RCC 7860 (cell line): ENCODE measurements around the gene PHF21A.

ENCODE experiments used
- DNase-seq: peaks from one replicate; pipeline ENCODE4 v3.0.0-alpha.2; 2015; ENCODE audit warnings: low spot score
- FAIRE-seq: peaks from 2 replicates; lab custom pipeline; 2012; peaks lifted over from hg19 to GRCh38; lab: Jason Lieb, UNC

PHF21A gene

DNA sequence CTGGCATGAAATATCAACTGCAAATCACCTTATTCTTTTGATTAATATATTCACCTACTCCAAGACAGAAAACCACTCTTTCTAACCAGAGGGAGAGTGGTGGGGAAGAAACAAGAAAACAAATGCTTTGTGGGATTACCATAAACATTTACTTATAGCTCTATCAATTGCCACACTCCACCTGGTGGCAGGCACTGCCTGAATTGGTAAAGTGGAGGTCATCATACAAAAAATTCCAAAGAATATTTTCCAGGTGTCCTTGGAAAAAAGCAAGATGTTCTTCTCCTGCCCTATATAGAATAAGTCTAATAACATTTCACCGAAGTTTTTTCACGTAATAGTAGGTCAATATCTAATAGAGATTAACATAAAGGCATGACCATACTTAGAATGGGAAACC lies 45.3 kb downstream of the PHF21A start:
- DNase-seq, result no peak
- no peak for FAIRE-seq

GRCh38 chr11:46075168-46075567 lies 46.1 kb downstream of the PHF21A start:
- DNase-seq (no peak), FAIRE-seq (no peak)

DNA sequence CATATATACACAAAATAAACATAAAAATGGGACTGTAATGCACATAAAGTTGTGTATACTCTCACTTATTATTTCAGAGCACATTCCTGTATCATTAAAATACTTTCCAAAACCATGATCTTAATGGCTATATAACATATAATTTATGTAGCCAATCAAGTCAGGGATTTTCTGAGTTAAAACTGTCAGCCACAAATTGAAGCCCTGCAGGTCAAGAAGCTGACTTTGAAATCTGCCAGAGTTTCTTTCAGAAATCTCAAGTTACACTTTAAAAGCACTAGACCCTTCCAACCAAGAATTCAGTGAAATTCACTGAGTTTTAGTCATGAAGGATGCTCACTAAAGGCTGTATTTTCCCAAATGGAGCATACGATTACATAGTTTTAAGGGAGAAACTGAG lies 47.6 kb downstream of the PHF21A start:
- no peak for DNase-seq
- no peak for FAIRE-seq

DNA sequence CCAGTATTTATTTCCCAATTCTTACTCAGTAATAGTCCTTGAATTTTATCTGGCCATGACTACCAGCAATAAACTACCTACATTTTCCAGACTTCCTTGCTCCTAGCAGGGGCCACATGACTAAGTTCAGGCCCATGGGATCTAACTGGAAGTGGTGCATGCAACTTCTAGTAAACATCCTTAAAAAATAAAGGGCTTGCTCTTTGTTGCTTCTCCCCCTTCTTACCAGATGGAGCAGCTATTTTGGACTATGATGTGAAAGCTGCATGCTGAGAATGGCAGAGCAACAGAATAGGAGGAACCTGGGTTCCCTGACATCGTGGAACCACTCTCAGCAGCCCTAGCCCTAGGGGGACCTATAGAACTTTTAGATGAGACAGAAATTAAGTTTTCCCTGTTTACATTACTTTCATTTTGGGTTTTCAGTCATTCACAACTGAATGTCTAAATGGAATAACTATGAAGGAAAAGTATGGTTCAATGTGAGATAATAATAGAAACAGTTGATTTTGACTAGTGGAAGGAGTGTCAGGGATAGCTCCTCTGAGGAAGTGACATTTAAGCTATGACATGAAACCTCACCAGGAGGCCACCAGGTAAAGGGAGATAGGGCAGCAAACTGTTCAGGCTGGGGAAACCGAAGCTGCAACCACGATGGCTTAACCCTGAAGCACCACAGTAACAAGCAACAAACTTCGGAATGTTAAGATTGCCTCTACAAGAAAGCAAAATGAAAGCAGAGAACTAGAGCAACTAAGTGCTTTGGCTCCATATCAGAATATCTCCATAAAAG lies 48.9 kb downstream of the PHF21A start:
- FAIRE-seq, result no peak
- DNase-seq, result no peak

- FAIRE-seq, result no peak
- no peak for DNase-seq
Observed at GRCh38 chr11:46071091-46071490, 50.2 kb downstream of the PHF21A start.

DNA sequence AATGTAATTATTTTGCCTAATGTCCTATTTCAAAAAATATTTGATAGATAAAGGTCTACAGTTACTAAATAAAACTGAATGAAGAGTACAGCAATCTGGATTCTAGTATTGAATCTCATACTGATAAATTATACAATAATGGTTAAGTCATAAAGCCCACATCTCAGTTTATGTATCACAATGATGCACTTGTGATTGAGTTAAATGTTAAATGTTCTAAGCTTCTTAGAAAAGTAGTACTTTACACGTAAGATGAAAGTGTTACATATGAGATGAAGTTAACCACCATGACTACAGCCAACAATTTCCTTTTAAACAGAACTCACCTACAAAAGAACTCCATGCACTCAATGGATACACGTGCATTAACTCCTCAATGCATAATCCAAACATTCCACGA lies 51.7 kb downstream of the PHF21A start:
- no peak for DNase-seq
- no peak for FAIRE-seq

DNA sequence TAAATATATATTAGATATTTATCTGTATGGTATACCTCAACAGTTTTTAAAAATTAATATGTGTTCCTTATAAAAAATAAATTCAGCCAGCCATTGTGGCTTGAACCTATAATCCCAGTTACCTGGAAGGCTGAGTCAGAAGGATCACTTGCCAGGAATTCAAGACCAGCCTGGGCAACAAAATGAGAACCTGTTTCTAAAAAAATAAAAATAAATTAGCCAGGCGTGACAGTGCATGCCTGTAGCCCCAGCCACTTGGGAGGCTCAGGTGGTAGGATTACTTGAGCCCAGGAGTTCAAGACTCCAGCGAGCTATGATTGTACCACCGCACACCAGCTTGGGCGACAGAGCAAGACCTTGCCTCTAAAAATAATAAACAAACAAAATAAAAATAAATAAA lies 54.9 kb downstream of the PHF21A start:
- DNase-seq (no peak), FAIRE-seq (no peak)

DNA sequence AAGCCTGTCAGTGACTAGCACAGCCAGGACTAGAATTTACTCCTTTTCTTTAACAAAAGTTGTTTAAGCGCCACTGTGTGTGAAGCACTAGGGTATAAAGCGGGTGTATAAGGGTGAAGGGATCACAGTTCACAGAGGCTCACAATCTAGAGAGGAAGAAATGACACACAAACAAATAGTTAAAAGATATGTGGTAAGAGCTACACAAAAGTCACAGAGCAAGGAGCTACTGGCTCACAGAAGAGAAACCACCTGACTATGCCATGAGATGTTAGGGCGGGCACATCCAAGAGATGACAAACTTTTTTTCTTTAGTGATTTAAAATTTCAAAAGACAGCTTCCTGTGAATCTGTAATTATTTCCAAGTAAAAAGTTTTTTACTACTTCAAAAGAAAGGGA lies 55.6 kb downstream of the PHF21A start:
- no peak for FAIRE-seq
- no peak for DNase-seq

DNA sequence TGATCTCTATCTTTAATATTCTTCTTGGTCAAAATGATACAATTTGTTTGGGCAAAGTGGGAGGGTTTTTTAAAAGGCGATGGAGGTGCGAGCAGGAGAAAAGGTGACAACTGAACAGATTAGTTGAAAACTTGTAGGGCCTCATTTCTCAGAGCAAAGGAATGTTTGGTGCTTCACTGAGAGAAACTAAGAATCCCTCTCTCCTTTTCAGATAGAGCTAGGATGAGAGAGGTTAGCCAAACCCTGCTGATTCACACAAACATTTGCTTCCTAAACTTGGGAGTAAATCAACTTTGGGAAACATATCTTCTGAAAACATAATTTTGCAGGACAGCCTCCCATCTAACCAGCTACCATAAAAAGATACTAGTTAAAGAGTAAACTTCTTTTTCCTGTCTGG lies 57.0 kb downstream of the PHF21A start:
- no peak for DNase-seq
- FAIRE-seq, result no peak

DNA sequence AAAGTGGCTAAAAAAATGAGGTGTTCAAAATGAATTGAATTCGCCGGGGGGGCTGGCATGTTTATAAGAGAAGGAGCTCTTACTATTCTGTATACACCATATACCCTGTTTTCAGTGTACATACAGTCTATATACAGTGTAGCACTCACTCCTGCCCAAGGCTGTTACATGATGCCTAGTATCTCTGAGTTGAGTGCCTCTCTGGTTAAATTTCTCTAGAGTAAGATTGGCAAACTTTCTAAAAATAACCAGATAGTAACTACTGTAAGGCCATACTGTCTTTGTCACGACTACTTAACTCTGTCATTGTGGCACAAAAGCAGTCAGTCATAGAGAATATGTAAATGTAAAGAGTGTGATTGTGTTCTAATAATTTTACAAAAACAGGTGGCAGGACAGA lies 58.1 kb downstream of the PHF21A start:
- no peak for FAIRE-seq
- no peak for DNase-seq

- no peak for DNase-seq
- FAIRE-seq, result no peak
Observed at GRCh38 chr11:46060013-46060412, 61.2 kb downstream of the PHF21A start.

DNA sequence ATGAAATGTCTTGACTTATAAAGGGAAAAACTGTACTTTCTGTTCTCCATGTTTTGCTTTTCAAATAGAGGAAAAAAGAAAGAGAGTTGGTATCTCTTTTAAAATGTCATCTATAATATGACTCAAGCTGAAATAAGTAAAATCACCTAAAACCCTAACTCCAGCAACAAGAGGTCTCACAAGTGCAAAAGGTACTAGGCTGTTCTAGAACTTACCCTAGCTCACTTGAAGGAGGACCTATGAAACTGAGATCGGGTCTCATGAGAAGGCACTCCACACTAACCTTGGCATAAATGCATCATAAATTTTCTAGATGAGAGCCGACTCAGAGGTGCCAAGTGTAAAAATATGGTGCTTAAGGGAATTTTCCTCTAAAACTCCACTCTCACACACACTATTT lies 63.8 kb downstream of the PHF21A start:
- FAIRE-seq, result no peak
- DNase-seq, result no peak

- FAIRE-seq (no peak), DNase-seq (no peak)
Observed at GRCh38 chr11:46055371-46055770, 65.9 kb downstream of the PHF21A start.

DNA sequence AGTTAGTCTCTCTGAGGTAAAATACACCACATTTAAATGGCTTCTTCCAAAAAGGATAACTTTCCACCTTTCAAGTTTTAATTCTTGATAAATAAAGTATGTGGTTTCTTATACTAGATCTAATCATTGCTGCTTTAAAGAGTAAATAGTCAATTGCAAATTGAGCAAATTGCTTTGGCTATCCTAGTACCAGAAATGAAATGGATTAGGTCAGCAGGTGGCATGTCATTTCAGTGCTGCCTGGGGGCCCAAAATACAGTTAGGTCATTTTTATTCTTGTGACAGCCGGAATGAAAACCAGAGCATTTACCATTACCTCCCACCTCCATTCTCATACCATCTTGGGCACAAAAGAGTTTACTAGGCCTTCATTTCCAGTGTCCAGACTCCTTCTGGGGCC lies 70.2 kb downstream of the PHF21A start:
- DNase-seq, result no peak
- no peak for FAIRE-seq

- DNase-seq, result no peak
- FAIRE-seq, result no peak
Observed at GRCh38 chr11:46050662-46051061, 70.6 kb downstream of the PHF21A start.

GRCh38 chr11:46050003-46050461 lies 71.2 kb downstream of the PHF21A start:
- FAIRE-seq (no peak), DNase-seq (no peak)

- FAIRE-seq, result no peak
- DNase-seq, result no peak
Observed at GRCh38 chr11:46049325-46049897, 71.8 kb downstream of the PHF21A start.

- no peak for FAIRE-seq
- no peak for DNase-seq
Observed at GRCh38 chr11:46048198-46048597, 73.1 kb downstream of the PHF21A start.

DNA sequence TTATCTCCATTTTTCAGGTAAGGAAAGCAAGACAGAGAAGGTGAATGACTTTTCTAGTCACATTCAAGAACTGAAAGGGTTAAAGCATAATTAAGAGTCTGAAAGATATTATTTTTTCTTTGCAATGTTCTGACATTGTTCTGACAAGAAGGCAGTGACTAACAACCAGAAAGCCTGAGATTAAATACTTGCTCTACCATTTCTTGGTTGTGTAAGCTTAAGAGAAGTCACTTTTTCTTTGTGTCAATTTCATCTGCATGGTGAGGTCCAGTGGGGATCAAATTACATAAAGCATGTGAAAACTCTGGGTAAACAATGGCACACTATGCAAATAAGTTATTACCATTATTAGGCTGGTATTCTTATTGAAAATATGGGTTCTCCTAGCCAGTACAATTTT lies 73.7 kb downstream of the PHF21A start:
- DNase-seq, result no peak
- no peak for FAIRE-seq

DNA sequence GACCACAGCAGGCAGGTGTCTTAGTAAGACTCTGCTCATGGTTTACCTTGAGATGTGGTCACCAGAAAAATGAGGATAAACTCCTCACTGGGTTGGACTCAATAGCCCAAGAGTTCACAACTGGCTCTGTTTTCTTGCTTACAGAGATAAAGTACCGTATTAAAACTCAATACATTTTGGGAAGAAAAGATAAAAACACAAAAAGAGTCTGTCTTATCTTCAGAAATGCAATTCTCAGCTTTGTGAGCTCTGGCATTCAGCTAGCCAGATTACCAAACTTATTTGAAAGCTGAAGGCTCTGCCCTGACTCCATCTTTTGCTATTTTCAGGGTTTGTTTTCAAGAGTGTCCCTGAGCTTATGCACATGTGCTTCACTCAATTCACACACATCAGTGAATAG lies 75.4 kb downstream of the PHF21A start:
- FAIRE-seq (no peak), DNase-seq (no peak)

DNA sequence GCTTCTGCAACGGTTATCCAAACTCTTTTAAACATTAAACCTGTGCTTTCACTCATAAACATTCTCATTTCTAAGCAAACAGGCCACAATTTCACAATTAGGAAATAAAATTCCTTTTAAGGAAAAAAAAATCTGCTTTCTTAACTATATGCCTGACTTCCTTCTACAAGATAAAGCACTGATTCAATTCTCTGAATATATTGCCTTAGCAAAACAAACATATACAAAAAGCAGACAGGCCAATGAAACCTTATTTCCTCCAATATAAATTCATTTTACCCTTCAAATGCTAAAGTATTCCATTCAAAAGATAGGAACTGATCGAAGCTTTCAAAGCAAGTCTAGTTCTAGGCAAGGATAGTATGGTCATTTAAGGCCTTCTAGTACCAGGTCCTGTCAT lies 76.7 kb downstream of the PHF21A start:
- FAIRE-seq (no peak), DNase-seq (no peak)

- no peak for FAIRE-seq
- DNase-seq, result no peak
Observed at GRCh38 chr11:46039990-46040389, 81.3 kb downstream of the PHF21A start.

DNA sequence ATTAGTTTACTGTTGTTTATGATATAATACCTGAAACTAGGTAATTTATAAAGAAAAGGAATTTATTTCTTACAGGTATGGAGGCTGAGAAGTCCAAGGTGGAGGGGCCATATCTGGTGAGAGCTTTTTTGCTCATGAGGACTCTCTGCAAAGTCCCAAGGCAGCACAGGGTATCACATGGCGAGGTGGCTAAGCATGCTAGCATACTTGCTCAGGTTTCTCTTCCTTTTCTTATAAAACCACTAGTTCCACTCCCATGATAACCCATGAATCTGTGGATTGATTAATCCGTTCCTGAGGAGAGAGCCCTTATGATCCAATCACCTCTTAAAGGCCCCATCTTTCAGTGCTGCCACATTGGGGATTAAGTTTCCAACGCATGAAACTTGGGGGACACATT lies 82.7 kb downstream of the PHF21A start:
- DNase-seq, result no peak
- no peak for FAIRE-seq
